Retinal pigment epithelial cell (primary cell): ENCODE data around the gene TEF.

ENCODE experiments used
- DNase-seq: peaks from one replicate; pipeline ENCODE4 v3.0.0-alpha.2; 2010; ENCODE audit warnings: low read depth
- H3K4me3 ChIP-seq: 2 replicates; pipeline ENCODE4 v1.5.1; 2011; ENCODE audit warnings: mild to moderate bottlenecking, low read length, control low read depth, moderate library complexity
- CTCF ChIP-seq: conservative IDR thresholded peaks from 2 replicates; pipeline ENCODE4 v1.5.1; 2011; ENCODE audit warnings: low read depth, low read length, control low read depth, inconsistent platforms

TEF gene

GRCh38 chr22:41446057-41446501 lies 64.3 kb downstream of the TEF start:
- DNase-seq = no peak

GRCh38 chr22:41446639-41447434 lies 65.1 kb downstream of the TEF start, which contains the start of gene TOB2:
TOB2 (minus strand) TSS chr22:41446801; CDS start chr22:41437345, 9,456 bp downstream.
- DNase-seq = peak; percentile 85
- TF ChIP-seq CTCF = no peak
- H3K4me3 ChIP-seq = peak within 1 kb of the TSS; percentile 99

More at GRCh38 chr22:41446057-41446501, 64.3 kb downstream of the TEF start:
- no peak for TF ChIP-seq CTCF
- H3K4me3 ChIP-seq = peak overlapping the region; percentile 99

GRCh38 chr22:41447435-41448188 lies 65.9 kb downstream of the TEF start:
- TF ChIP-seq CTCF = no peak
- H3K4me3 ChIP-seq = peak overlapping the region; percentile 99
- DNase-seq = no peak

- no peak for TF ChIP-seq CTCF
- peak overlapping the region; percentile 99 for H3K4me3 ChIP-seq
- DNase-seq = peak; percentile 99
These were observed 66.6 kb downstream of the TEF start for GRCh38 chr22:41448189-41448808.
